H9 (cell line): ENCODE data around the gene SYTL5. TPM values are rescaled to one million over a fixed set of nuclear protein-coding genes. Genes with fewer than 3 reads are reported as not detected.

Experiments used
- DNase-seq: peaks from one replicate; pipeline ENCODE4 v3.0.0-alpha.2; 2017
- H2AFZ ChIP-seq: one replicate; pipeline ENCODE4 v1.6.1; 2013; ENCODE audit warnings: mild to moderate bottlenecking, low read length, control low read depth, moderate library complexity
- H2AK5ac ChIP-seq: 2 replicates; pipeline ENCODE4 v1.6.1; 2013; ENCODE audit warnings: low read length, control low read depth, mixed read lengths; ENCODE audit not compliant: insufficient read length
- H2BK120ac ChIP-seq: one replicate; pipeline ENCODE4 v1.6.1; 2013; ENCODE audit warnings: low read depth, mild to moderate bottlenecking, low read length, control low read depth, inconsistent platforms; ENCODE audit not compliant: poor library complexity, severe bottlenecking
- H2BK12ac ChIP-seq: 2 replicates; pipeline ENCODE4 v1.6.1; 2013; ENCODE audit warnings: low read length, control low read depth, mixed read lengths, low read depth; ENCODE audit not compliant: insufficient read length
- H2BK15ac ChIP-seq: 2 replicates; pipeline ENCODE4 v1.6.1; 2013; ENCODE audit warnings: low read depth, low read length, control low read depth
- H2BK20ac ChIP-seq: one replicate; pipeline ENCODE4 v1.6.1; 2013; ENCODE audit warnings: low read depth, mild to moderate bottlenecking, low read length, control low read depth, inconsistent platforms; ENCODE audit not compliant: poor library complexity, severe bottlenecking
- H2BK5ac ChIP-seq: 2 replicates; pipeline ENCODE4 v1.6.1; 2013; ENCODE audit warnings: low read length, control low read depth, mixed read lengths; ENCODE audit not compliant: insufficient read length
- H3K14ac ChIP-seq: 2 replicates; pipeline ENCODE4 v1.6.1; 2013; ENCODE audit warnings: low read length, control low read depth; ENCODE audit not compliant: insufficient read depth
- H3K18ac ChIP-seq: 2 replicates; pipeline ENCODE4 v1.6.1; 2013; ENCODE audit warnings: low read depth, mild to moderate bottlenecking, mixed read lengths, low read length, control low read depth; ENCODE audit not compliant: insufficient read length
- H3K23ac ChIP-seq: 2 replicates; pipeline ENCODE4 v1.6.1; 2013; ENCODE audit warnings: low read length, control low read depth, mixed read lengths, low read depth; ENCODE audit not compliant: insufficient read length
- H3K23me2 ChIP-seq: 2 replicates; pipeline ENCODE4 v1.6.1; 2013; ENCODE audit warnings: low read depth, mild to moderate bottlenecking, mixed read lengths, low read length, control low read depth; ENCODE audit not compliant: insufficient read length, poor library complexity, severe bottlenecking
- H3K27ac ChIP-seq: 2 replicates; pipeline ENCODE4 v1.5.1; 2013; ENCODE audit warnings: low read length, control low read depth, mixed read lengths, low read depth; ENCODE audit not compliant: insufficient read length
- H3K27me3 ChIP-seq: 2 replicates; pipeline ENCODE4 v1.6.1; 2013; ENCODE audit warnings: low read length, control low read depth, inconsistent platforms; ENCODE audit not compliant: insufficient read depth
- H3K4ac ChIP-seq: 2 replicates; pipeline ENCODE4 v1.6.1; 2013; ENCODE audit warnings: low read depth, mild to moderate bottlenecking, control low read depth, inconsistent platforms, low read length, moderate library complexity
- H3K4me1 ChIP-seq: 2 replicates; pipeline ENCODE4 v1.6.1; 2013; ENCODE audit warnings: low read length, control low read depth, inconsistent platforms; ENCODE audit not compliant: insufficient read depth
- H3K4me2 ChIP-seq: 2 replicates; pipeline ENCODE4 v1.6.1; 2013; ENCODE audit warnings: low read length, control low read depth, mixed read lengths; ENCODE audit not compliant: insufficient read length, insufficient read depth
- H3K56ac ChIP-seq: 2 replicates; pipeline ENCODE4 v1.6.1; 2013; ENCODE audit warnings: low read depth, mild to moderate bottlenecking, mixed read lengths, low read length, control low read depth; ENCODE audit not compliant: insufficient read length
- H3K79me1 ChIP-seq: 2 replicates; pipeline ENCODE4 v1.6.1; 2013; ENCODE audit warnings: low read depth, mild to moderate bottlenecking, moderate library complexity, low read length, control low read depth, inconsistent platforms; ENCODE audit not compliant: insufficient read depth, poor library complexity, severe bottlenecking
- H3K79me2 ChIP-seq: 2 replicates; pipeline ENCODE4 v1.6.1; 2013; ENCODE audit warnings: low read length, control low read depth, inconsistent platforms; ENCODE audit not compliant: insufficient read depth
- H3K9ac ChIP-seq: 2 replicates; pipeline ENCODE4 v1.6.1; 2013; ENCODE audit warnings: low read length, control low read depth, mixed read lengths; ENCODE audit not compliant: insufficient read length; ENCODE audit errors: extremely low read depth
- H3K9me3 ChIP-seq: one replicate; pipeline ENCODE4 v1.6.1; 2013; ENCODE audit warnings: low read depth, low read length, inconsistent platforms; ENCODE audit not compliant: control insufficient read depth
- H3T11ph ChIP-seq: one replicate; pipeline ENCODE4 v1.6.1; 2013; ENCODE audit warnings: mild to moderate bottlenecking, low read length, control low read depth, inconsistent platforms
- H4K20me1 ChIP-seq: one replicate; pipeline ENCODE4 v1.6.1; 2013; ENCODE audit not compliant: control insufficient read depth, insufficient read length, insufficient read depth
- H4K5ac ChIP-seq: 2 replicates; pipeline ENCODE4 v1.6.1; 2013; ENCODE audit warnings: low read depth, mild to moderate bottlenecking, mixed read lengths, low read length, control low read depth; ENCODE audit not compliant: insufficient read length
- H4K8ac ChIP-seq: replicated peaks from 2 replicates; pipeline ENCODE4 v1.6.1; 2013; ENCODE audit warnings: low read length, control low read depth, mixed read lengths, low read depth; ENCODE audit not compliant: insufficient read length
- H4K91ac ChIP-seq: 2 replicates; pipeline ENCODE4 v1.6.1; 2013; ENCODE audit warnings: low read depth, mild to moderate bottlenecking, moderate library complexity, mixed read lengths, low read length, control low read depth; ENCODE audit not compliant: insufficient read length
- H3K27ac Mint-ChIP-seq, 3 experiments: 2 replicates in 2 of 3; 3 replicates in 1 of 3; pipeline ENCODE4 v1.8.0; 2020 to 2021; ENCODE audit warnings: mixed read lengths in 3 of 3, mild to moderate bottlenecking in 1 of 3, moderate library complexity in 1 of 3
- H3K27me3 Mint-ChIP-seq: 2 replicates; pipeline ENCODE4 v1.8.0; 2021; ENCODE audit warnings: low read depth, mild to moderate bottlenecking, moderate library complexity, mixed read lengths
- H3K36me3 Mint-ChIP-seq, 3 experiments: 2 replicates in 2 of 3; 3 replicates in 1 of 3; pipeline ENCODE4 v1.8.0; 2020 to 2021; ENCODE audit warnings: low read depth in 3 of 3, mixed read lengths in 3 of 3; ENCODE audit not compliant: insufficient read depth in 1 of 3
- H3K4me1 Mint-ChIP-seq, 2 experiments: 2 replicates each; pipeline ENCODE4 v1.8.0; 2020; ENCODE audit warnings: mixed read lengths in 2 of 2
- H3K4me3 Mint-ChIP-seq, 2 experiments: 2 replicates in 1 of 2; 3 replicates in 1 of 2; pipeline ENCODE4 v1.8.0; 2020 to 2021; ENCODE audit warnings: mild to moderate bottlenecking in 2 of 2, mixed read lengths in 2 of 2, moderate library complexity in 1 of 2
- H3K9me3 Mint-ChIP-seq, 2 experiments: 2 replicates in 1 of 2; 3 replicates in 1 of 2; pipeline ENCODE4 v1.8.0; 2020; ENCODE audit warnings: mild to moderate bottlenecking in 2 of 2, mixed read lengths in 2 of 2, moderate library complexity in 1 of 2
- CTCF ChIP-seq: fragments of 200-600 bp; sonication (generic); conservative IDR thresholded peaks from 3 replicates; pipeline ENCODE4 v1.8.0; 2021; ENCODE audit warnings: antibody characterized with exemption, mild to moderate bottlenecking
- WGBS: extraction: QIAGEN DNeasy Blood & Tissue Kit; methylation state at CpG from one replicate; pipeline ENCODE4 v1.1.7; 2013; ENCODE audit warnings: missing lambda C conversion rate, low lambda C conversion rate, mixed read lengths; ENCODE audit not compliant: insufficient read length; ENCODE audit errors: extremely low coverage; 5-methylcytosine and 5-hydroxymethylcytosine counted together
- total RNA-seq: library from RNA; stranded (reverse); gene quantifications from 2 replicates; pipeline ENCODE4 v1.2.1, GENCODE V29; 2021

SYTL5 gene
- total RNA-seq, 1 experiment from 2014 or later: 0.15 TPM

- no peak overlapping the region for H3K14ac ChIP-seq
- H4K91ac ChIP-seq: no peak overlapping the region
- H3K27ac ChIP-seq: no peak overlapping the region
- no peak overlapping the region for H3K4me3 Mint-ChIP-seq
- H2BK20ac ChIP-seq: no peak overlapping the region
- H3K4me2 ChIP-seq: no peak overlapping the region
- WGBS: no CpG with 5 or more reads among the region's 2 CpGs
- H3K27ac Mint-ChIP-seq: no peak overlapping the region
- no peak overlapping the region for H2BK120ac ChIP-seq
- no peaks in the 10 kb centered on the region for H4K20me1 ChIP-seq
- no peak for DNase-seq
- H2BK12ac ChIP-seq: no peak overlapping the region
- H3K9me3 ChIP-seq: no peaks in the 10 kb centered on the region
- no peaks in the 10 kb centered on the region for H3K27me3 Mint-ChIP-seq
- H3K4me1 Mint-ChIP-seq: peaks cover 0 to 3% of the 10 kb centered on the region in 2 experiments; a peak in 1 of 4 replicates
- H2AFZ ChIP-seq: no peak overlapping the region
- H3K9ac ChIP-seq: no peak overlapping the region
- TF ChIP-seq CTCF: no peak
- no peaks in the 10 kb centered on the region for H3K23me2 ChIP-seq
- no peak overlapping the region for H4K5ac ChIP-seq
- H3K27me3 ChIP-seq: no peaks in the 10 kb centered on the region
- H3T11ph ChIP-seq: no peak overlapping the region
- no peak overlapping the region for H2BK15ac ChIP-seq
- no peaks in the 10 kb centered on the region for H3K79me1 ChIP-seq
- no peak overlapping the region for H3K18ac ChIP-seq
- no peak overlapping the region for H3K56ac ChIP-seq
- no peak overlapping the region for H3K23ac ChIP-seq
- no peaks in the 10 kb centered on the region for H3K79me2 ChIP-seq
- no peak overlapping the region for H3K4ac ChIP-seq
- no peak overlapping the region for H2AK5ac ChIP-seq
- no peak overlapping the region for H2BK5ac ChIP-seq
- H4K8ac ChIP-seq: no peak overlapping the region
- peaks cover 57 to 77% of the 10 kb centered on the region in 2 experiments for H3K9me3 Mint-ChIP-seq
- H3K36me3 Mint-ChIP-seq: peaks cover 0 to 7% (median 1%) of the 10 kb centered on the region in 3 experiments; a peak in 1 of 7 replicates
- no peaks in the 10 kb centered on the region for H3K4me1 ChIP-seq
Observed at GRCh38 chrX:38036466-38036865, 30.1 kb downstream of the SYTL5 start.
